Breast epithelium (tissue), 4 donors: ENCODE measurements around the gene JTB. TPM values are rescaled to one million over a fixed set of nuclear protein-coding genes. Genes with fewer than 3 reads are reported as not detected.

Experiments
- DNase-seq, 2 donors: peaks; one replicate each; pipeline ENCODE4 v3.0.0-alpha.2; 2019; ENCODE audit warnings: low spot score in 2 of 2
- H3K27ac ChIP-seq, 2 donors: fragments of 200-600 bp; sonication (generic) in 1 of 2; one replicate each; pipeline ENCODE4 v1.5.1; 2016 to 2019; ENCODE audit warnings: mild to moderate bottlenecking in 1 of 2
- H3K27me3 ChIP-seq, 2 donors: fragments of 200-600 bp; sonication (generic) in 1 of 2; one replicate each; pipeline versions ENCODE4 v1.5.1 to v1.6.0; 2017 to 2019; ENCODE audit warnings: control low read depth in 1 of 2, mild to moderate bottlenecking in 1 of 2
- H3K36me3 ChIP-seq: fragments of 200-600 bp; one replicate; pipeline ENCODE4 v1.5.1; 2019
- H3K4me1 ChIP-seq, 2 donors: fragments of 200-600 bp; sonication (generic); one replicate each; pipeline ENCODE4 v1.5.1; 2016 to 2019; ENCODE audit warnings: control low read depth in 1 of 2
- H3K4me3 ChIP-seq, 3 donors: fragments of 200-600 bp; sonication (generic); 1 replicate in 2 of 3; 2 replicates in 1 of 3; pipeline ENCODE4 v1.5.1; 2016 to 2019; ENCODE audit warnings: mild to moderate bottlenecking in 3 of 3, moderate library complexity in 2 of 3
- H3K9me3 ChIP-seq, 2 donors: fragments of 200-600 bp; sonication (generic) in 1 of 2; one replicate each; pipeline ENCODE4 v1.5.1; 2016 to 2019; ENCODE audit warnings: control low read depth in 1 of 2
- POLR2A ChIP-seq: fragments of 450-650 bp; IDR thresholded peaks from one replicate; pipeline ENCODE4 v1.6.1; 2016; ENCODE audit warnings: antibody characterized with exemption, mild to moderate bottlenecking, moderate library complexity
- POLR2AphosphoS5 ChIP-seq, 3 donors: sonication (generic); formaldehyde crosslinking; IDR thresholded peaks; one replicate each; pipeline ENCODE4 v1.6.1; 2017; ENCODE audit warnings: antibody characterized with exemption in 3 of 3
- intact Hi-C: fragments of 100-400 bp; cut with DNase I; formaldehyde crosslinking; loops from one replicate; pipeline ENCODE4 v1.15.1; 2023; ENCODE audit warnings: low total_unique reads
- total RNA-seq, 3 donors: library from RNA; depleted of rRNA; stranded (reverse); fragments of >200 nt; gene quantifications; one replicate each; pipeline ENCODE4 v1.1.0, GENCODE V29; 2016
- TF ChIP-seq, protein P1 (sequence below), 3 donors: fragments of 450-650 bp; IDR thresholded peaks; one replicate each; pipeline ENCODE4 v1.5.1; 2016 to 2017; ENCODE audit warnings: antibody characterized with exemption in 3 of 3, mild to moderate bottlenecking in 3 of 3, moderate library complexity in 3 of 3

JTB gene
- total RNA-seq, 3 donors from 2014 or later, result 237 to 315 (median 268) TPM

DNA sequence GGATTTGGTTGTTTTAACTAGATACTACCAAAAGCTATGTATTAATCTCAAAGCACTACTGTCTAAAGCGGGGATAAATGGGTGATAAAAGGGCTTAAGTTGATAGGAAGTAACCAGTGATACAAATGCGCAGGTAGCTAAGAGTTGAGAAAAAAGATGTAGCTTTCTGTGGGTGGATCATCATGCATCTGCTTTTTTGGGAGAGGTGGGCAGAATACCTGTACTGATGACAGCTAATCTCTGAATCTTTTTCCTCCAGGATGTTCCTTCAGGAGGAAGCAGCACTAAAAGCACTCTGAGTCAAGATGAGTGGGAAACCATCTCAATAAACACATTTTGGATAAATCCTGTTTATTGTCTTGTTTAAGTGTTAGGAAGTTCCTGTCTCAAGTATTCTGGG lies 14.3 kb upstream of the JTB start:
- no peaks in the 10 kb centered on the region for H3K9me3 ChIP-seq
- H3K27me3 ChIP-seq, result no peaks in the 10 kb centered on the region
- TF ChIP-seq POLR2AphosphoS5 (IDR thresholded peaks at IDR 0.05) (no peak), POLR2A (no peak)
- TF ChIP-seq, protein P1, sequence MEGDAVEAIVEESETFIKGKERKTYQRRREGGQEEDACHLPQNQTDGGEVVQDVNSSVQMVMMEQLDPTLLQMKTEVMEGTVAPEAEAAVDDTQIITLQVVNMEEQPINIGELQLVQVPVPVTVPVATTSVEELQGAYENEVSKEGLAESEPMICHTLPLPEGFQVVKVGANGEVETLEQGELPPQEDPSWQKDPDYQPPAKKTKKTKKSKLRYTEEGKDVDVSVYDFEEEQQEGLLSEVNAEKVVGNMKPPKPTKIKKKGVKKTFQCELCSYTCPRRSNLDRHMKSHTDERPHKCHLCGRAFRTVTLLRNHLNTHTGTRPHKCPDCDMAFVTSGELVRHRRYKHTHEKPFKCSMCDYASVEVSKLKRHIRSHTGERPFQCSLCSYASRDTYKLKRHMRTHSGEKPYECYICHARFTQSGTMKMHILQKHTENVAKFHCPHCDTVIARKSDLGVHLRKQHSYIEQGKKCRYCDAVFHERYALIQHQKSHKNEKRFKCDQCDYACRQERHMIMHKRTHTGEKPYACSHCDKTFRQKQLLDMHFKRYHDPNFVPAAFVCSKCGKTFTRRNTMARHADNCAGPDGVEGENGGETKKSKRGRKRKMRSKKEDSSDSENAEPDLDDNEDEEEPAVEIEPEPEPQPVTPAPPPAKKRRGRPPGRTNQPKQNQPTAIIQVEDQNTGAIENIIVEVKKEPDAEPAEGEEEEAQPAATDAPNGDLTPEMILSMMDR (IDR thresholded peaks at IDR 0.05), result no peak
- peak overlapping the region; percentile 94 to 96 for H3K27ac ChIP-seq
- DNase-seq, result no peak
- peak overlapping the region; percentile 69 to 86 (median 85) for H3K4me3 ChIP-seq
- no peaks in the 10 kb centered on the region for H3K36me3 ChIP-seq
- peaks cover 8% of the 10 kb centered on the region in 2 donors for H3K4me1 ChIP-seq
- intact Hi-C loops, result no loop called here

DNA sequence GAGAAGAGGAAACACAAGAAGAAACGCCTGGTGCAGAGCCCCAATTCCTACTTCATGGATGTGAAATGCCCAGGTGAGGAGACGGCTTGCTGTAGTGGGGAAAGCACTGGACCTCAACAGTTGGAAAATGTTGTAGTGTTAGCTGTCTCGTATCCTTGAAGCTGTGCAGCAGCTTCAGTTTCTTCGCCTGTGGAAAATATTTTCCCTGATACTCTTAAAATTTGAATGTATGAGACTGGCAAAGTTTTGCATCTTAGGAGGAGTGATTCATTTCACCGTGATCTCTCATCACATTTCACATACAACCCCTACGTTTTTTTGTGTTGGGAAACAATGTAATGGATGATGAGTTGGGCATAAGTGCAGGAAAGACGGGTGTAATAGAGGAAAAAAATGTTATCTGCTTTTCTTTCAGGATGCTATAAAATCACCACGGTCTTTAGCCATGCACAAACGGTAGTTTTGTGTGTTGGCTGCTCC lies 13.7 kb upstream of the JTB start:
- TF ChIP-seq, protein P1 (IDR thresholded peaks at IDR 0.05), result no peak
- TF ChIP-seq POLR2AphosphoS5 (IDR thresholded peaks at IDR 0.05) (no peak), POLR2A (no peak)
- Histone ChIP-seq H3K36me3 (no peaks in the 10 kb centered on the region), H3K27ac (peak overlapping the region; percentile 94 to 96), H3K4me1 (peaks cover 8% of the 10 kb centered on the region in 2 donors), H3K9me3 (no peaks in the 10 kb centered on the region), H3K4me3 (peak overlapping the region; percentile 69 to 86 (median 85)), H3K27me3 (no peaks in the 10 kb centered on the region)
- no peak for DNase-seq
- intact Hi-C loops, result no loop called here

DNA sequence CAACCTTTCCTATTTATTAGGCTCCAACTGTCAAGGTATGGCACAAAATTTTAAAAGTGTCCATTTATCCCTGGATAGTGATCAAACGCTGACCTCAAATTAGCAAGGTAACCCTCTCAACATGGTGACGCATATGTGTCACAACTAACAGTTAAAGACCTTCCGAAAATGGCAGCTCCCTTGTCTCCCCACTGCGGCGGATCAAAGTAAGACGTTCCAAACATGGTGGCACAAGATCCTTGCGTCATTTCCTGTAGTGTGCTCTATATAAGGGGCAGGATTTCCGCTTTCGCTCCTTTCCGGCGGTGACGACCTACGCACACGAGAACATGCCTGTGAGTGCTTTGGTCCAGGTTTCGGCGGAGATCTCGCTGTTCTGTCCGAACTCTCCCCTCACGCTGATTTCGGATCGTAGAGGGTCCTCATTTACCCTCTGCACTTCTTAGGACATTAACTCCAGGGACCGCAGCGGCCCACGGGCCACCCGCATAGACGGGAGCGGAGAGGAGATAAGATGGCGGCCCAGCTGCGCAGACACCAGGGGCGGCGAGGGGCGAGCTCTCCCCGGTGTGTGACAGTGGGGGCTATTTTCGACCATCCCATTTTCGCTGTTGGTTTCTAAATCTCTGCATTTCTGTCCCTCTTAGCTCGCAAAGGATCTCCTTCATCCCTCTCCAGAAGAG lies 13.1 kb upstream of the JTB start, which contains the start of gene RPS27:
Gene RPS27, plus strand, starts transcription at position 295 of the 683 bp plus-strand sequence. Its CDS starts 35 bp downstream, at position 330.
- H3K4me3 ChIP-seq, result peak within 1 kb of the TSS; percentile 69 to 86 (median 85)
- peaks cover 8% of the 10 kb centered on the region in 2 donors for H3K4me1 ChIP-seq
- TF ChIP-seq POLR2AphosphoS5 (IDR thresholded peaks at IDR 0.05) (peak; percentile 100), POLR2A (peak; percentile 99)
- TF ChIP-seq, protein P1 (IDR thresholded peaks at IDR 0.05), result peak in 2 of 3 donors; percentile 18 to 20
- H3K27ac ChIP-seq, result peak within 1 kb of the TSS; percentile 94 to 96
- H3K27me3 ChIP-seq, result no peaks in the 10 kb centered on the region
- no peaks in the 10 kb centered on the region for H3K36me3 ChIP-seq
- intact Hi-C loops, result no loop called here
- DNase-seq, result peak; percentile 89 to 96
- H3K9me3 ChIP-seq, result no peaks in the 10 kb centered on the region

DNA sequence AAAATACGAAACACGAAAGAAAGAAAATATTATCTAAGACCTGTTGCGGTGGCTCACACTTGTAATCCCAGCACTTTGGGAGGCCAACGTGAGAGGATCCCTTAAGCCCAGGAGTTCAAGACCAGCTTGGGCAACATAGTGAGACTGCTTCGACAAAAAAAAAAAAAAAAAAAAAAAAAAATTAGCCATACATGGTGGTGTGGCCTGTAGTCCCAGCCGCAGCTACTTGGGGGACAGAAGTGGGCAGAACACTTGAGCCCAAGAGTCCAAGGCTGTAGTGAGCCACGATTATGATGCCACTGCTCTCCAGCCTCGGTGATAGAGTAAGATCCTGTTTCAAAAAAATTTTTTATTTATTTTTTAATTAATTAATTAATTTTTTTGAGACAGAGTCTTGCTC lies 10.1 kb upstream of the JTB start:
- peaks cover 5 to 15% of the 10 kb centered on the region in 2 donors for H3K4me1 ChIP-seq
- H3K27ac ChIP-seq, result no peak overlapping the region
- no peak overlapping the region for H3K4me3 ChIP-seq
- no peaks in the 10 kb centered on the region for H3K36me3 ChIP-seq
- H3K27me3 ChIP-seq, result no peaks in the 10 kb centered on the region
- DNase-seq, result no peak
- H3K9me3 ChIP-seq, result no peaks in the 10 kb centered on the region
- intact Hi-C loops, result no loop called here
- TF ChIP-seq POLR2AphosphoS5 (IDR thresholded peaks at IDR 0.05) (no peak), POLR2A (no peak)
- TF ChIP-seq, protein P1 (IDR thresholded peaks at IDR 0.05), result no peak
